ENCODE results near the gene ATP2A2.
"Not testable (repeated sequence)": the region's sequence is repeated elsewhere in the genome, so short reads cannot be mapped to it uniquely, and the experiment has no call there.

ATP2A2 gene

DNA sequence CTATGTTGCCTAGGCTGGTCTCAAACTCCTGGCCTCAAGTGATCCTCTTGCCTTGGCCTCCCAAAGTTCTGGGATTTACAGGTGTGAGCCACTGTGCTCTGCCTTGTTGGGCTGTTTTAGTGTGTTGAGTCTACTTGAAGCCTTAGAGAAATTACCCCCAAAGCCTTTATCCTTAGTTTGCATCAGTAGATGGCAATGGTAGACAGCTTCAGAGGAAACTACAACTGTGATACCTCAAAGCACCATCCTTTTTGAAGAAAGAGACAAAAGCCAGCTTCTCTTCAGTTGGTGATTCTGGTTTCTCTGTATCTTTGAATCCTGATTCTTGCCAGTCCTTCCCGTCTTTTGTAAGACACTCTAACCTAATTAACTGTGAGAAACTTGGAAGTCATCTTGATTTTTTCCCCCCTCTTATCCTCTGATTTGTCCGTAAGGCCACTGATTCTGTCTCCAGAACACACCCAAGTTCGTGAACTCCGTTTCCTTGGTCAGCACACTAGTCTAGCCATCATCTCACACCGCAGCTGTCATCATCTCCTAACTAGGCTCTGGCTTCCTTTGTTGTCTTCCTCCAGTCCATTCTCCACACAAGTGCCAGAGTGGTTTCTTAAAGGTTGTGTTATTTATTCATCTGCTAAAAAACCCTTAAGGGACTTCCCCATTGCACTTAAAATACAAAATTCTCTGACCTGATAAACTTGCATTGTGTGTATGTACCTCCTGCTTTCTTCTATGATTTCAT is 20.2 kb downstream of the ATP2A2 start:
- DNase-seq (ENCODE audit: low read depth in 2 of 2) = no peak

GRCh38 chr12:110304061-110304551 is 23.1 kb downstream of the ATP2A2 start:
- DNase-seq (ENCODE audit: low read depth in 2 of 2) = no peak

GRCh38 chr12:110307372-110307771 is 26.3 kb downstream of the ATP2A2 start:
- DNase-seq (ENCODE audit: low read depth in 2 of 2) = no peak

DNA sequence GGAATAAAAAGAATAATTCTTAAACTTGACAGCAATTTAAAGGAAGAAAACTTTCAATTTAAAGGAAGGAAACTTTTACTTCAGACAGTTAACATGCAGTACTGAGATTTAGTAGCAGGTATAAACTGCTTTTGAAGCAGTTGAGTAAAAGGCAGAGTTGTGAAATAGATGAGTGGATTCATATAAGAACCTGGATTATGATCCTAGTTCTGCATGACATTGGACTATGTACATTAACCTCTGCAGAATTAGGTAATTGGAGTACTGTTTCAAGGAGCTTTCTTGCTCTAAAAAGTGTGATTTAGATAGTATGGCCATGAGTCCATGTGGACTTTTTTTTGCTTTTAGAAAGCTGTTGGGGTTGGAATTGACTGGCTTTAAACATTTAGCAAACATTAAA is 29.7 kb downstream of the ATP2A2 start:
- DNase-seq (ENCODE audit: low read depth in 2 of 2) = no peak

- no peak for DNase-seq (ENCODE audit: low read depth in 2 of 2)
Observed at GRCh38 chr12:110311903-110312302, 30.9 kb downstream of the ATP2A2 start.

DNA sequence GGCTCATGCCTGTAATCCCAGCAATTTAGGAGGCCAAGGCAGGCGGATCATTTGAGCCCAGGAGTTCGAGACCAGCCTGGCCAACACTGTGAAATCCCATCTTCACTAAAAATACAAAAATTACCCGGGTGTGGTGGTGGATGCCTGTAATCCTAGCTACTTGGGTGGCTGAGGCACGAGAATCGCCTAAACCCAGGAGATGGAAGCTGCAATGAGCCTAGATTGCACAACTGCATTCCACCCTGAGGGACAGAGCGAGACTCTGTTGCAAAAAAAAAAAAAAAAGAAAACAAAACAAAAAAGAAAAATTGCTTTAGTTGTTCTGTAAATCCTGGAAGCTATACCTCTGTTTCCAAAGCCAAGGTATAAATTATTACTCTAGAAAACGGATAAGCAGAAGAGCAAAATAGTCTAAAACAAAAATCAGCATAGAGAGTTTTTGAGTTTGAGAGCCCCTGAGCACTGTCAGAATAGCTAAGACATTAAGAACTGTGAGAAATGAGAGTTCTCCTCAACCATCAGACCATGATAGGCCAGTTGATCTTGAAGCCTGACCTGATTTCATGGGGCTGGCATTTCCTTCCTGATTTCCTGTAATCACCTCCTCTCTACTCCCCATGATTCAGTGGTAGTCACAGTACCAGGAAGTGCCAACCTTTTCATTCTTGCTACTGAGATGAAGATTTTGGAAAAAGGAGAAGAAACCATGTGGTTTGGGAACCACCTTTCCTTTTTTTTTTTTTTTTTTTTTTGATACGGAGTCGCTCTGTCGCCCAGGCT is 31.7 kb downstream of the ATP2A2 start:
- DNase-seq (ENCODE audit: low read depth in 2 of 2) = no peak

GRCh38 chr12:110314308-110314707 is 33.3 kb downstream of the ATP2A2 start:
- no peak for DNase-seq (ENCODE audit: low read depth in 2 of 2)

- DNase-seq (ENCODE audit: low read depth in 2 of 2) = no peak
Observed at GRCh38 chr12:110316861-110317260, 35.8 kb downstream of the ATP2A2 start.

- no peak for DNase-seq (ENCODE audit: low read depth in 2 of 2)
Observed at GRCh38 chr12:110317911-110318310, 36.9 kb downstream of the ATP2A2 start.

DNA sequence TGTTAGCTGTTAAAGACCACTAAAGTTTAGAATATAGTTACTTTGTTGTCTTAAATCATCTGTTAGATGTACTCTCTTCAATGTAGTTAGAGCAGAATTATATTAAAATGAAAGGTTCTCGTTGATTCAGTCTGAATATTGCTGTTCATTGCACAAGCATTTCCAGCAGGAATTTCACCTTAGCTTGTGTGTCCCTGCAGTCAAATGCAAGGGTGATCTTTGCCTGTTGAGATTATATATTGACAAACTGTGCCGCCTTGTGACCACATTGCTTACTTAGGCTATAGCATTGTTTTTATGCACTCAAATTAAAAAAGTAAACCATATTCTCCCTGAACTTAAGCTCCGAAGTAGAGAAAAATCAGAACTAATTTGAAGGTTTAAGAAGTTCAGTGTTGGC is 39.5 kb downstream of the ATP2A2 start:
- no peak for DNase-seq (ENCODE audit: low read depth in 2 of 2)

- DNase-seq (ENCODE audit: low read depth in 2 of 2) = no peak
Observed at GRCh38 chr12:110329710-110330109, 48.7 kb downstream of the ATP2A2 start.

DNA sequence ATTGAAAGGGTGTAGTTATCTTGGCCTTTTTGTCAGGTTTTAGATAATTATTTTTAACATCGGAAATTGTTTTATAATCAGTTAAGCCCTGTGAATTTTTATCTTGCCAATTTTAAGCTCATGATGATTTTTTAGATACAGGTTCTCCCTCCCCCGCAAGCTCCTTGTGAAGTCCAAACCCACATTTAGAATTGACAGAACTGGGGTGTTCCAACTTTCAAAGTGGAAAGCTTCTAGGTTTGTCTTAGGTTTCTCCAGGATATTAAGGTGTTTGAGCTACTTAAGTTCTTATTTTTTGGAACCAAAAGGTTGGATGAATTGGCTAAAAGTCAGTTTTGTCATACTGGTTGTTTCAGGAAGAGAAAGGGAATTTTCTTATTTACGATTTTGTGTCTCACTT is 49.1 kb downstream of the ATP2A2 start:
- DNase-seq (ENCODE audit: low read depth in 2 of 2) = no peak

DNA sequence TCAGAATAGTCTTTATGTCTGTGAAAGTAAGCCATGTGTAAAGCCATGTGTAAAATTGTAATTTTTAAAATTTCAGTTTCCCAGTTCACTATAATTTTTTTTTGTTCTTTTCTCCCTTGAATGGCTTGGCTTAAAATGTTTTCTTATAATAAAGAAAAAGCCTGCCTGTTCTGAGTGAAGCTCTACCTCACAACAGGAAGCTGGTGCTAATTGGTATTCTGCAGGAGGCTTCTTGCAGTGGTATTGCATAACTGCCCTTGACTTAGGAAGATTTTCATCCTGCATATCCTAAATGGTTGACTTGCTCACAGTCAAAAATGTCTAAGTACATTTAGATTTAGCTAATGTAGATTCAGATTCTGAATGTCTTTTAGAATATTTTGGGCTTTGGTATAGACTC is 49.5 kb downstream of the ATP2A2 start:
- no peak for DNase-seq (ENCODE audit: low read depth in 2 of 2)

DNA sequence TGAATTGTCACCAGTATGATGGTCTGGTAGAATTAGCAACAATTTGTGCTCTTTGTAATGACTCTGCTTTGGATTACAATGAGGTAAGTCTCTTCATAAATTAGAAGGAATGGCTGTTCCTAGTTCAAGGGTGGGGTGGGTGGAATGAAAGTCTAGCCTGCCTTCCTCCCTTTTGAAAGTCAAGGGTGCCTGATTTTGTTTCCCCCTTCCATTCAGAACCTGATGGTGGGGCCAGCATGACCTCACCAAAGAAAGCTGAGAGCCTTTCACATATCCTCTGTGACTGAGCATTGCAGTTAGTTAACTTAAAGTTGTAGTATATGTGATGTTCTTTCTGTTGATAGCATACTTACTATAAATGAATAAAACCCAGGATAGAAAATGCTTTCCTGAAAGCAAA is 52.2 kb downstream of the ATP2A2 start:
- DNase-seq (ENCODE audit: low read depth in 2 of 2) = no peak

- DNase-seq (ENCODE audit: low read depth in 2 of 2) = no peak
Observed at GRCh38 chr12:110335481-110336045, 54.5 kb downstream of the ATP2A2 start.

DNA sequence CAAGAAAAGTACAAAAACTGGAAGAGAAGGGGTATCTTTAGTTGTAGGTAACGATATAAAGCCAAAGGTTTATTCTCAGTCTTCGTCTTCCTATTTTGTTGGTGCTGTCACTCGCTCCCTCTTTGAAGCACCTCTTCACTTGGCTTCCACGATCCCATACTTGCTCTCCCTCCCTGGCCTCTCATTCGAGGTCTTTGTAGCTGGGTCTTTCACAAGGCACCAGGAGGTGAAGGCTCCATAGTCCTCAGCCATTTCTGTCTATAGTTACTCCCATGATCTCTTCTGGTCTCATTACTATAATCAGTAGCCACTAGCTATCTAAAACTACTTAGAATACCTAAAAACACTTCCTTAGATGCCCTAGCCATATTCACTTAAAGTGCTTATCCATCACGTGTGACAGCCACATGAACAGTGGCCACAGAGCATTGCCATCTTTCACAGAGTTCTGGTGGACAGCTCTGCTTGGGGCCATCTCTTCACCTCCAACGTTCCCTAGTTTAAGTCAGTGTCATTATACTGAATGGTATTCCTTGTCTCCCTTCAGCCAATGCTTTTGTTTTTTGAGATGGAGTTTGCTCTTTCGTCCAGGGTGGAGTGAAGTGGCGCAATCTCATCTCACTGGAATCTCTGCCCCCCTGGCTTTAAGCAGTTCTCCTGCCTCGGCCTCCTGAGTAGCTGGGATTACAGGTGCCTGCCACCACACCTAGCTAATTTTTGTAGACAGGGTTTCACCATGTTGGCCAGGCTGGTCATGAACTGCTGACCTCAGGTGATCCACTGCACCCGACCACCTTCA is 57.1 kb downstream of the ATP2A2 start:
- DNase-seq (ENCODE audit: low read depth in 2 of 2) = no peak

DNA sequence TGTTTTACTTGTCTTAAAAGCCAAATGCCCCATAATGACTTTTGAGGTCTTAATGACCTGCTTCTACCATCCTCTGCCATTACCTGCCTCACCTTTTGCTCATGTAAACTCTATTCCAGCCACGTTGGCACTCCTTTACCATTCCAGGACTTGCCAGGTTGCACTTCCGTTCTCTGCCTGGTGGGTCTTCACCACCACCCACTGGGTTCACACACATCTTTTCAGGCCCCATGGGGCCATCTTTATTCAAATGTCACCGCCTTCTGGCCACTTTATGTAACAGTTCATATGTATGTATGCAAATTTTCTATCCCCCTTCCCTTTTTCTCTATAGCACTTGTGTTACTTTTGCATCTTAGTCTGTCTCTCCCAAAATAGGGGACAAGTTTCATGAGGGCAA is 57.7 kb downstream of the ATP2A2 start:
- no peak for DNase-seq (ENCODE audit: low read depth in 2 of 2)

GRCh38 chr12:110339184-110339952 is 58.3 kb downstream of the ATP2A2 start:
- DNase-seq (ENCODE audit: low read depth in 2 of 2) = no peak

DNA sequence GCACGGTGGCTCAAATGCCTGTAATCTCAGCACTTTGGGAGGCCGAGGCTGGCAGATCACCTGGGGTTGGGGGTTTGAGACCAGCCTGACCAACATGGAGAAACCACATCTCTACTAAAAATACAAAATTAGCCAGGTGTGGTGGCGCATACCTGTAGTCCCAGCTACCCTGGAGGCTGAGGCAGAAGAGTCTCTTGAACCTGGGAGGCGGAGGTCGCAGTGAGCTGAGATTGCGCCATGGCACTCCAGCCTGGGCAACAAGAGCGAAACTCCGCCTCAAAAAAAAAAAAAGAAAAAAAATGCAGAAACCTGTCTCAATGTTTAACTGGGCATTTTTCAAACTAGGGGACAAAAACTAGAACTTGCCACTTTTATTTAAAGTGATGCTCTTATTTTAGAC is 59.2 kb downstream of the ATP2A2 start:
- DNase-seq (ENCODE audit: low read depth in 2 of 2) = not testable (repeated sequence)

DNA sequence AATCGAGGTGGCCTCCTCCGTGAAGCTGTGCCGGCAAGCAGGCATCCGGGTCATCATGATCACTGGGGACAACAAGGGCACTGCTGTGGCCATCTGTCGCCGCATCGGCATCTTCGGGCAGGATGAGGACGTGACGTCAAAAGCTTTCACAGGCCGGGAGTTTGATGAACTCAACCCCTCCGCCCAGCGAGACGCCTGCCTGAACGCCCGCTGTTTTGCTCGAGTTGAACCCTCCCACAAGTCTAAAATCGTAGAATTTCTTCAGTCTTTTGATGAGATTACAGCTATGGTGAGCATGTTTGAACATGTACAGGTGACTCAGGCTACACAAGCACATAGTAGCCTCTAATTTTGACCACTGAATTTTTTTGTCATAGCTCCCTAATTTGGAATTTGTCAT is 59.7 kb downstream of the ATP2A2 start:
- no peak for DNase-seq (ENCODE audit: low read depth in 2 of 2)

DNA sequence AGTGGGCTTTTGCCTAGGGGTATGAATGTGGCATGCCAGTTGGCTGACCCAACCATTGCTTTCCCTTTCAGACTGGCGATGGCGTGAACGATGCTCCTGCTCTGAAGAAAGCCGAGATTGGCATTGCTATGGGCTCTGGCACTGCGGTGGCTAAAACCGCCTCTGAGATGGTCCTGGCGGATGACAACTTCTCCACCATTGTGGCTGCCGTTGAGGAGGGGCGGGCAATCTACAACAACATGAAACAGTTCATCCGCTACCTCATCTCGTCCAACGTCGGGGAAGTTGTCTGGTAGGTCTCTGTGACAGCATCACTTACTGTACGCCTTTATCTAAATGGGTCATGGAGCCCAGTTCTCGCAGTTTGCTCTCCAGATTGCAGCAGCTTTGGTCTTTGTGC is 61.1 kb downstream of the ATP2A2 start:
- no peak for DNase-seq (ENCODE audit: low read depth in 2 of 2)
